ENCODE results near the gene PARD6A. TPM values are rescaled to one million over a fixed set of nuclear protein-coding genes. Genes with fewer than 3 reads are reported as not detected.

PARD6A gene
- total and polyA plus RNA-seq, 2 of the 13 experiments (the other 11 are each of a cell fraction or from before 2014, with no cell fraction given), result 3.5 to 4.3 TPM

DNA sequence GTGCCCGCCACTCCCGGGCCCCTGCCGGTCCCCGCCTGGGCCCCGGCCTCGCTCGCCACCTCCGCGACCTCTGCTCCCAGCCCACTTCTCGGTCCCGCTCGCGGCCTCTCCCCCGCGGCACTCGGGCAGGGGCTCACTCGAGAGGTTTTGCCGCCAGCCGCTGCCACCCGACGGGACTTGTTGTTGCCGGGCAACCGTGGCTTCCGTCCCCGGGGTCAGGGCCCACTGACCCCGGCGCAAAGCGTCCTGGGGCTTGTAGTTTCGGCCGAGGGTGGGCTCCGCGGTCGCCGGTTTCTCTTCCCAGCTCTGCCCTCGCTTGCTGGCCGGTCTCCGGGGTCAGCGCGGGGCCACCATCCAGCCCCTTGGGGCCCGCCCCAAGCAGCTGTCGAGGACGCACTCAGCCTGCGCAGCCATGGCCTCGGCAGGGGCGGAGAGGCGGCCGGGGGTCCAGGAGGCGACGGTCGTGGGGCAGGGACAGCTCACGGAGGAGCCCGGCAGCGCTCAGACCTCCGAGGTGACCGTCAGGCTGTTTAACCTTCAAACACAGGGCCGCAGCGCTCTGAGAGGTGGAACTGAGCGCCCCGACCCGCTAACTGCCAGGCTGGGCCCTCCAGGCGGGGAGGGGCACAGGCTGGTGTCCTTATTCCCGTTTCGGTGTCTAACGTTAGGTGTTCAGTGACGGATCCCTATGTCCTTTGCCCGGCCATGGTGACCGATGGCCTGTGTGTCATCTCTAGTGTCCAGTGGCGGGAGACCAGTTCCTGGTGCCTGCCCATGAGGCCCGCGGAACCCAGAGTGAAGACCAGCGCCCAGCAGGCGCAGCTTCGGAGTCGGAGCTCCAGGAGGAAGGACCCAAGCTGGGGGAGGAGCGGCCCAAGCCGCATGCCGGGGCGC is 6.0 kb downstream of the PARD6A start, which contains the start of the genes C16orf86 and ENKD1 (continued):
- TF ChIP-seq GRHL1 (CRISPR knock-in tag; conservative IDR thresholded peaks at IDR 0.05), result no peak
- peak; percentile 41 for TF ChIP-seq PHF20 (CRISPR knock-in tag; IDR thresholded peaks at IDR 0.05)
- peak; percentile 10; the same call in 1 of the 2 replicates for TF ChIP-seq DRAP1 (CRISPR knock-in tag; IDR thresholded peaks at IDR 0.05)
- no peak for TF ChIP-seq ZNF672 (CRISPR knock-in tag; IDR thresholded peaks at IDR 0.05)
- peak; percentile 64; the same call in 1 of the 2 replicates for TF ChIP-seq CBFB (CRISPR knock-in tag; IDR thresholded peaks at IDR 0.05)
- TF ChIP-seq ELK4 (CRISPR knock-in tag; IDR thresholded peaks at IDR 0.05; ENCODE audit: borderline replicate concordance), result no peak
- no peak for TF ChIP-seq FOXO4 (CRISPR knock-in tag; conservative IDR thresholded peaks at IDR 0.05)
- TF ChIP-seq CEBPB (IDR thresholded peaks at IDR 0.05; ENCODE audit: borderline replicate concordance, low read depth, low read length), result no peak
- TF ChIP-seq IRF2 (CRISPR knock-in tag; IDR thresholded peaks at IDR 0.05), result peak; percentile 43; the same call in 1 of the 2 replicates
- TF ChIP-seq RBM22 (optimal IDR thresholded peaks at IDR 0.05; ENCODE audit: low read length), result peak; percentile 15
- 0 out of 2 replicates have a peak, but pooled peaks have one; percentile 58 for TF ChIP-seq ZNF274 (CRISPR knock-in tag; IDR thresholded peaks at IDR 0.05)
- TF ChIP-seq ZMYM4 (CRISPR knock-in tag; IDR thresholded peaks at IDR 0.05), result no peak
- 0 out of 2 replicates have a peak, but pooled peaks have one; percentile 6 for TF ChIP-seq KDM1A (CRISPR knock-in tag; IDR thresholded peaks at IDR 0.05)
- TF ChIP-seq ZNF33B (CRISPR knock-in tag; IDR thresholded peaks at IDR 0.05), result no peak
- no peak for TF ChIP-seq ZEB1 (IDR thresholded peaks at IDR 0.05; ENCODE audit: insufficient replicate concordance, low read depth)
- TF ChIP-seq ZNF318 (CRISPR knock-in tag; IDR thresholded peaks at IDR 0.05), result no peak

All from HepG2 (cell line).